CD4-positive, alpha-beta T cell treated with Interleukin-15 for 1 hour (primary cell): ENCODE results near the gene ATOH7.
"Not testable (repeated sequence)": the region's sequence is repeated elsewhere in the genome, so short reads cannot be mapped to it uniquely, and the experiment has no call there.

Experiments
- DNase-seq: peaks from one replicate; pipeline ENCODE4 v3.0.0-alpha.2; 2020

The ATOH7 gene

GRCh38 chr10:68235581-68235980, 3.7 kb upstream of the ATOH7 start:
- no peak for DNase-seq

GRCh38 chr10:68235111-68235510, 3.2 kb upstream of the ATOH7 start:
- no peak for DNase-seq

GRCh38 chr10:68233046-68233445, 1.1 kb upstream of the ATOH7 start:
- no peak for DNase-seq

GRCh38 chr10:68231106-68231816, 652 bp downstream of the ATOH7 start:
- peak; percentile 28 for DNase-seq

- DNase-seq: no peak
These were observed 1.6 kb downstream of the ATOH7 start for GRCh38 chr10:68230268-68230667.

GRCh38 chr10:68224810-68225209, 7.1 kb downstream of the ATOH7 start:
- no peak for DNase-seq

GRCh38 chr10:68223535-68224165, 8.3 kb downstream of the ATOH7 start:
- DNase-seq: no peak

- DNase-seq: no peak
These were observed 9.5 kb downstream of the ATOH7 start for GRCh38 chr10:68222391-68222790.

- no peak for DNase-seq
These were observed 10.7 kb downstream of the ATOH7 start for GRCh38 chr10:68221196-68221595.

GRCh38 chr10:68218786-68219185, 13.1 kb downstream of the ATOH7 start:
- DNase-seq: no peak

GRCh38 chr10:68212721-68213352, 19.1 kb downstream of the ATOH7 start:
- DNase-seq: no peak

- DNase-seq: no peak
These were observed 20.2 kb downstream of the ATOH7 start for GRCh38 chr10:68211669-68212068.

- DNase-seq: no peak
These were observed 23.4 kb downstream of the ATOH7 start for GRCh38 chr10:68208424-68209042.

GRCh38 chr10:68202960-68203353, 29.0 kb downstream of the ATOH7 start:
- peak; percentile 27 for DNase-seq

- no peak for DNase-seq
These were observed 35.2 kb downstream of the ATOH7 start for GRCh38 chr10:68196701-68197100.

- DNase-seq: not testable (repeated sequence)
These were observed 36.1 kb downstream of the ATOH7 start for GRCh38 chr10:68195776-68196175.

- DNase-seq: no peak
These were observed 37.6 kb downstream of the ATOH7 start for GRCh38 chr10:68194290-68194689.

- no peak for DNase-seq
These were observed 39.8 kb downstream of the ATOH7 start for GRCh38 chr10:68192113-68192512.

GRCh38 chr10:68188835-68189234, 43.1 kb downstream of the ATOH7 start:
- DNase-seq: no peak

GRCh38 chr10:68185085-68185484, 46.8 kb downstream of the ATOH7 start:
- no peak for DNase-seq

- no peak for DNase-seq
These were observed 47.4 kb downstream of the ATOH7 start for GRCh38 chr10:68184546-68184945.
